ENCODE data around the gene CELSR2.

DNA sequence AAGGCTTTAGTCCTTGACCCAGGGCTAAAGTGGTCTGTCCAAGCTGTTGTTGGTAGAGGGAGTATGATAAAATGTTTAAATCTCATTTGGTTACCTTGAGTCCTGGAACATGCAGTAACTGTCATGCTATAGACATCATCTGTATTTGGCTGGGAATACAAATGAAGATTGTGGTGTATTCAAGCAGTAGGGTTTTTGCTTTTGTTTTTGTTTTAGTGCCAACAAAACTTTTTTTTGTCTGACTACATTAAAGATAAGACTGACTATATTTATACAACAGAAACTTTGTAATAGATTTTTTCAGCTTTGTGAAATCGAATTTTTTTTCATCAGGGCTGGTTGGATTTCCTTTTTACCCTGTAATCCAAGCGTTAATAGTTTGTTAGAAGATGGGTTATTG lies 43.0 kb upstream of the CELSR2 start:
- TF ChIP-seq POLR2AphosphoS5 (IDR thresholded peaks at IDR 0.05; ENCODE audit: low read depth, low read length) (no peak), TAF1 (IDR thresholded peaks at IDR 0.05; ENCODE audit: borderline replicate concordance, low read depth, low read length) (no peak)
